HG03135 (cell line): ENCODE data around the gene LNX1.
"Not testable (repeated sequence)": the region's sequence is repeated elsewhere in the genome, so short reads cannot be mapped to it uniquely, and the experiment has no call there.

ENCODE experiments used
- ATAC-seq: cut with Tn5 transposase; IDR thresholded peaks from one replicate; pipeline ENCODE4 v1.9.1; 2021; ENCODE audit warnings: mild to moderate bottlenecking, moderate library complexity; ENCODE audit not compliant: unreplicated experiment

Gene LNX1

DNA sequence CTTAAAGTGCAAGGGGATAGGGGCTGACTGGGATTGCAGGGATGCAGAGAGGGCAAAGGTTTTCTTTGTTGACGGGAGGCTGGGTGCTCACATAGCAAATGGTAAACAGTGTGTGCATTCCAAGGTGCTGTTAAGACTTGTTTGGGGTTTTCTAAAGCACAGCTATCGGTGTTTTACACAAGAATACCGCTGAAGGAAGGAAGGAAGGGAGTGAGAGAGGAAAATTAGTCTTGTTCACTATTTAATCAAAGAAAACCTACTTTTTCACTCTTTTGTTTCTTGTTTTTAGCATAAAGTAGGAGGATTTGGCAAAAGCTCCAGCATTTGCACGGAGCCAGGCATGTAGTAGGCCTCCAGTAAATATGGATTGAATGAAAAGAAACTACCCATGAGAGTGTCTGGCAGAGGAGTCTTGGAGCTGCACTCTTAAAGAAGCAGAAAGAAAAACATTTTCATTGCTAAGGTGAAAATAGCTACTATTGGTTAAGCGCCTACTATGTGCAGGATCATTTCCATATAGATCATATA is 114.2 kb downstream of the LNX1 start:
- ATAC-seq, result no peak

GRCh38 chr4:53476232-53477037 is 114.9 kb downstream of the LNX1 start:
- ATAC-seq, result no peak

DNA sequence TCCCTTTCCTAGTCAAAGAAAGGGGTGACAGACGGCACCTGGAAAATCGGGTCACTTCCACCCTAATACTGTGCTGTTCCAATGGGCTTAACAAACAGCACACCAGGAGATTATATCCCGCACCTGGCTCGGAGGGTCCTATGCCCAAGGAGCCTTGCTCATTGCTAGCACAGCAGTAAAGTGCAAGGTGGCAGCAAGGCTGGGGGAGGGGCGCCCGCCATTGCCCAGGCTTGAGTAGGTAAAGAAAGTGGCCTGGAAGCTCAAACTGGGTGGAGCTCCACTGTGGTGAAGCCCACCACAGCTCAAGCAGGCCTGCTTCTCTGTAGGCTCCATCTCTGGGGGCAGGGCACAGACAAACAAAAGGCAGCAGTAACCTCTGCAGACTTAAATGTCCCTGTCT is 124.7 kb downstream of the LNX1 start:
- not testable (repeated sequence) for ATAC-seq

DNA sequence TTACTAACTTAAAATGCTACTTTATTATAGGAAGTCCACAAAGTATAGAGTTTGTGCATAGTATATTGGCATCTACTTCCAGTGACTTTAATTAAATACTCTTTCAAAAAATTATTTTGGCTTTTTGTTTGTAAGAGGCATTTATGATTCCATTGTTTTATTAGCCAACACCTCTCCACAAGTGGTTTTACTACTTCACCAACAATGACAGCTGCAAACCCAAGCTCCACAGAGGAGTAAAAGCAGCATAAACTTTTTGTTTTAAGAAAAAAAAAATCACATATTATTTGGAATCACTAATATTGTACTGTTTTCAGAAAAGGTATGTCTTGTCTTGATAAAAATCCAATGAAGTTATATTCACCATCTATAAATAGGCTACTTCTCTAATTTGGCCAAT is 125.4 kb downstream of the LNX1 start:
- ATAC-seq, result no peak

DNA sequence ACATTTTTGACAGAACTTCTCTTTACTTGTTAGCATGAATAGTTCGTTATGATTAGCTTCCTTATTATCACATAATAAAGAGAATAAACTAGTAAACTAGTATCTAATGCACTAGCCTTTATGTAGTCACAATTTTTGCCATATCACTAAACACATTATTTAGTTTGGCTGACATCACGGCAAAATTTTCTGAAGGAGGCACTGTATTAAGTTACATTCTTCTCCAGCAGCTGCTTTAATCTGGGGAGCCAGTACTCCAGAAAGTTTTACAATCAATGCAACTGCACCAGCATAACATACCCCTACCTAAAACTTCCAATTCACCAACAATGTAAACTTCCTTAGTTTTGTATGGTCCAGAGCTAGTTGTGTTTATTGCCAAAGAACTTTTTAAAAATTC is 126.0 kb downstream of the LNX1 start:
- ATAC-seq, result no peak

DNA sequence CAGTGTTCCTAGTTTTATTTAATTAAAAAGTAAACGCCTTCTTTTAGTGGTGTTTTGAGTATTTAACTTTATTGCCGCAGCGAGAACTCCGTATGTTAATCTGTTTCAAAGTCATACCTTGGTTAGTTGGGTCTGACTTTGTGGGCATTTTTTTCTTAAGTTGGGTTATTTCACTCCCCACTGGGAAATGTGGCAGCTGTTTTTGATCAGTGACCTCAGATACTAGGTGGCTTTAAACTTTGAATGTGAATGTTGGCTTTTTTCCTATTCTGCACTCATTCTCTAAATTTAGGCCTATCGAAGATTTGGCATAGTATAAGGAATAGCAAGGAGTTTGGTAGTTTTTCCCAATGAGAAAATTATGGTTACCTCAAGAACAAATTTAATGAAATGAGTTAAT is 127.9 kb downstream of the LNX1 start:
- no peak for ATAC-seq

- ATAC-seq, result no peak
These were observed 130.0 kb downstream of the LNX1 start for GRCh38 chr4:53461244-53461643.

- ATAC-seq, result no peak
These were observed 131.7 kb downstream of the LNX1 start for GRCh38 chr4:53459548-53459947.

GRCh38 chr4:53456178-53456577 is 135.1 kb downstream of the LNX1 start:
- no peak for ATAC-seq

- no peak for ATAC-seq
These were observed 135.5 kb downstream of the LNX1 start for GRCh38 chr4:53455766-53456165.

- ATAC-seq, result no peak
These were observed 137.9 kb downstream of the LNX1 start for GRCh38 chr4:53453385-53453784.

DNA sequence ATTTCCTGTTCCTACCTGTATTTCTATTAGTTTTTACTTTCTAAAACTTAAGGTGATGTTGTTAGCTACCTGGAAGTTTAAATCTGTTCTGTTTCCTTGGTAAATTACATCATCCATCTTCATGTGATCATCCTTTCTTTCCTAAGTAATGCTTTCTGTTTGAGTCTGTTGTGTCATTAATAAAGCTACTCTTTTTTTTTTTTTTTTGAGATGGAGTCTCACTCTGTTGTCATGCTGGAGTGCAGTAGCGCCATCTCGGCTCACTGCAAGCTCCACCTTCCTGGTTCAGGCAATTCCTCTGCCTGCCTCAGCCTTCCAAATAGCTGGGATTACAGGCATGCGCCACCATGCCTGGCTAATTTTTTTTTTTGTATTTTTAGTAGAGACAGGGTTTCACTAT is 140.5 kb downstream of the LNX1 start:
- no peak for ATAC-seq

DNA sequence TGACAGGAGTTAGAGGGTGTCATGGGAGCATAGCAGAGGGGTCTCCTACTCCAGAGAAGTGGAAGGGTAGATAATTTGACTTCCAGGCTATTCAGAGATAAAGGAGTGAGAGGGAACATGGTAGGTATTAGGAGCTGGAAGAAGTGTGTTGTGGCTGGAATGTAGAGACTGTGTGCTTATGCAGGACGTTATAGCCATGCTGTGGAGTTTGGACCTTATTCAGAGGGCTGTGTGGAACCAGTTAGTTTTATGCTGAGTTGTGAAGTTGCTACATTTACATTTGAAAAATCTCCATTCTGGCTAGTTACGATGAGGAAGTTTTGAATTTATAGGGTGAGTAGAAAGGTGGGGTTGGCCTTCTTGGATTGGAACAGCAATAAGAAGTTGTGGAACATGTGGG is 146.3 kb downstream of the LNX1 start:
- ATAC-seq, result no peak

DNA sequence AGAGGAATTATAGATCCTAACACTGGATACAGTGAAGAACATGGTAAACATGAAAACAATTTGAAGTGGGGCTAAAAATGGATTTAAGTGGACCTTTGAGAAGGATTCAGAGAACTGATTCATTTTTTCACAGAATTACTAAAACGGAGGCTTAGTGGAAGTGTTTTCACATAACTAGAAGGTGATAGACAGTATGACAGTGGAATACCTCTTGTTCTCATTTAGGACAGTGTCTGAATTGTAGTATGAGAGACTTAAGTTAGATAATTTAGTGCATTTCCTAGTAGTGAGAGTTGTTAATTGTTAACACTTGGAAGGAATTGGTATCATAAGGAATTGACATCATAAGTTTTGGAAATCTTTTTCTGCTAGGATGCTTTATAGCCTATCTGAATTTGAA is 149.7 kb downstream of the LNX1 start:
- no peak for ATAC-seq

- ATAC-seq, result no peak
These were observed 155.0 kb downstream of the LNX1 start for GRCh38 chr4:53436251-53436650.

GRCh38 chr4:53432528-53433424 is 158.5 kb downstream of the LNX1 start:
- ATAC-seq, result no peak

GRCh38 chr4:53431052-53431451 is 160.2 kb downstream of the LNX1 start:
- ATAC-seq, result no peak

DNA sequence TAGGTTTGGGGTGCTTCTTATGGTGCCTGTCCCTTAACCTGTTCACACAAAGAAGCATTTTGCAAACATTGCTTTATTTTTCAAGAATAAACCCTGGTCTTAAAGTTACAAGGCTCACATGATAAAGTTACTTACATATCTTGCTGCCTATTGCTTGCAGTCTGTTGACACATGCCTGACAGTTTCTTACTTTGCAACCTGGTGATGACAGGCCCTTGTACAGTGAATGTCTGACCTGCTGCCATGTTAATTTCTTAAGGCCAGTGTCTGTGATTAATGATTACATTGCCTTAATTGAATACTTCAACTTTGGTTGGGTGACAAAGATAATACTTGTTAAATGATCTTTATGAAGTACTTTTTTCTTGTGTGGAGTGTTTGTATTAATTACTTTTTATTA is 163.9 kb downstream of the LNX1 start:
- no peak for ATAC-seq

DNA sequence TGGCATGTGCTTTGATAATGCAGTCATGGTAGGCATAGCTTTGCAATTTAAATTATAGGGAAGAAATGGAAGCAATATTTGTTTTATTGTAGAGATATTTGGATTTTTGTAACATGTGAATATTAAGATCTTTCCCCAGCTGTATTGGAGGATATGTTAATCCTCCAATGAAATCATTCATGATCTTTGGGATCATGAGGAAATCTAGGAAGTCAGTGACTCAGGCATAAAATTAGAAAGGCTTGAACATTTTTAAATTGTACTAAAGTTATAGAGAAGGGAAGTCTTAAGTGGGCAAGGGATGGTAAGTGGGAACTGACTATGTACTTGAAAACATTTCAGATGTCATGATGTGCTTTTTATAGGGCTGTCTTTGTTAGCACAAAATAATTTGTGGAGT is 167.0 kb downstream of the LNX1 start:
- no peak for ATAC-seq

GRCh38 chr4:53422367-53422766 is 168.9 kb downstream of the LNX1 start:
- ATAC-seq, result no peak

- ATAC-seq, result no peak
These were observed 169.5 kb downstream of the LNX1 start for GRCh38 chr4:53421791-53422190.

DNA sequence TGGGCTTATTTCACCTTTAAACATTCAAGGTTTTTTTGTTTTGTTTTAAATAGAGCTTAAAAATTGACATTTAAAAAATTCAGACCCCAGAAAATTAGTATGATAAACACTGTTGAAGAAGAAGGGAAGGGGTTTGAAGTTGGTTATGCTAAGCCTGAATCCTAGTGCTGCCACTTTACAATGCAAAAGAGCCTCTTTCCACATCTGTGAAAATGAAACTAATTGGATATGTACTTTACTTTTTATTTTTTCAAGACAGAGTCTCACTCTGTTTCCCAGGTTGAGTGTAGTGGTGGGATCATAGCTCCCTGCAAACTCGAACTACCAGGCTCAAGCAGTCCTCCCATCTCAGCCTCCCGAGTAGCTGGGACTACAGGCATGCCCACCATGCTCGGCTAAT is 172.1 kb downstream of the LNX1 start:
- ATAC-seq, result no peak
